ENCODE results near the gene RNF150.

The RNF150 gene

GRCh38 chr4:141045848-141046247 is 87.4 kb downstream of the RNF150 start:
- POLR2A ChIA-PET = no interaction called here
- no peak for TF ChIP-seq ZNF521 (tag by site-specific recombination; IDR thresholded peaks at IDR 0.05)
- TF ChIP-seq ZNF211 (tag by site-specific recombination; IDR thresholded peaks at IDR 0.05; ENCODE audit: low read depth) = no peak
- TF ChIP-seq ZBTB7A (tag by site-specific recombination; IDR thresholded peaks at IDR 0.05; ENCODE audit: low read depth) = no peak
- CTCF ChIA-PET = no interaction called here
- no peak overlapping the region for H3K4me3 ChIP-seq (ENCODE audit: low read depth, low read length)
- no peak overlapping the region for H3K27ac ChIP-seq (ENCODE audit: extremely low read depth, low read depth, low read length)
- H3K9me3 ChIP-seq (ENCODE audit: control insufficient read depth, insufficient read depth, low read depth, low read length) = no peaks in the 10 kb centered on the region
- H3K36me3 ChIP-seq (ENCODE audit: control insufficient read depth in 2 of 2, insufficient read depth in 1 of 2, low read length in 2 of 2) = no peaks in the 10 kb centered on the region
- no peaks in the 10 kb centered on the region for H3K4me1 ChIP-seq (ENCODE audit: control insufficient read depth, insufficient read depth, low read length)

DNA sequence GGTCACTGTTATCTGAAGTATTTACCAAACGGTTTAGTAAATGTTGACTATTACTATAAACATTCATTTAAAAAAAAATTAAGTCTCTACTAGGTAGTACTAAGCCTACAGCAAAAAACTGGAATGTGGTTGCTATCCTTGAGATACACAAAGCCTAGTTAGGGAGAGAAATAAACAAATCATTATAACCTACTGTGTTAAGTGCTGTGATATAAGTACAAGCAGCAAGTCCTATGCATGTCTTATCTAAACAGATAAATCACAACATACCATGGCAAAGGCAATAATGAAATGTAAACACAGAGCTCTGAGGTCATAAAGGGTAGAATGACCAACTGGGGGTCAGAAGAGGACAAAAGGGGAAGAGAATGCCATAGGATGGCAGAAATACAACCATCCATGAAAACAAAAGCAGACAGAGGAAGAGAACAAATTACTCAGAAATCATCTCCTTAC is 92.2 kb downstream of the RNF150 start:
- Histone ChIP-seq H3K36me3 (ENCODE audit: control insufficient read depth in 2 of 2, insufficient read depth in 1 of 2, low read length in 2 of 2) (no peaks in the 10 kb centered on the region), H3K9me3 (ENCODE audit: control insufficient read depth, insufficient read depth, low read depth, low read length) (no peaks in the 10 kb centered on the region), H3K4me1 (ENCODE audit: control insufficient read depth, insufficient read depth, low read length) (peaks cover 4% of the 10 kb centered on the region; the same call in 1 of the 2 replicates), H3K4me3 (ENCODE audit: low read depth, low read length) (no peak overlapping the region), H3K27ac (ENCODE audit: extremely low read depth, low read depth, low read length) (no peak overlapping the region)
- CTCF ChIA-PET = no interaction called here
- POLR2A ChIA-PET = interaction anchor here (1.3 kb wide), 1 partner anchor 92 kb away, joined by 3 read pairs; the partner anchor contains the start of gene RNF150
- no peak for TF ChIP-seq ZNF701 (tag by site-specific recombination; IDR thresholded peaks at IDR 0.05)
- TF ChIP-seq ZNF2 (tag by site-specific recombination; IDR thresholded peaks at IDR 0.05) = peak; percentile 96
- TF ChIP-seq, protein P1, sequence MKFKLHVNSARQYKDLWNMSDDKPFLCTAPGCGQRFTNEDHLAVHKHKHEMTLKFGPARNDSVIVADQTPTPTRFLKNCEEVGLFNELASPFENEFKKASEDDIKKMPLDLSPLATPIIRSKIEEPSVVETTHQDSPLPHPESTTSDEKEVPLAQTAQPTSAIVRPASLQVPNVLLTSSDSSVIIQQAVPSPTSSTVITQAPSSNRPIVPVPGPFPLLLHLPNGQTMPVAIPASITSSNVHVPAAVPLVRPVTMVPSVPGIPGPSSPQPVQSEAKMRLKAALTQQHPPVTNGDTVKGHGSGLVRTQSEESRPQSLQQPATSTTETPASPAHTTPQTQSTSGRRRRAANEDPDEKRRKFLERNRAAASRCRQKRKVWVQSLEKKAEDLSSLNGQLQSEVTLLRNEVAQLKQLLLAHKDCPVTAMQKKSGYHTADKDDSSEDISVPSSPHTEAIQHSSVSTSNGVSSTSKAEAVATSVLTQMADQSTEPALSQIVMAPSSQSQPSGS (tag by site-specific recombination; IDR thresholded peaks at IDR 0.05; ENCODE audit: low read depth) = peak; percentile 49; the same call in 1 of the 2 replicates
- TF ChIP-seq ZBTB17 (tag by site-specific recombination; IDR thresholded peaks at IDR 0.05) = peak; percentile 53
- TF ChIP-seq ZNF19 (tag by site-specific recombination; IDR thresholded peaks at IDR 0.05; ENCODE audit: low read depth) = no peak
- no peak for TF ChIP-seq ZNF660 (tag by site-specific recombination; IDR thresholded peaks at IDR 0.05)
- TF ChIP-seq ZNF501 (tag by site-specific recombination; IDR thresholded peaks at IDR 0.05) = no peak
- no peak for TF ChIP-seq ZNF837 (tag by site-specific recombination; IDR thresholded peaks at IDR 0.05)
- no peak for TF ChIP-seq ZNF529 (tag by site-specific recombination; IDR thresholded peaks at IDR 0.05; ENCODE audit: insufficient replicate concordance)
- TF ChIP-seq SP3 (tag by site-specific recombination; IDR thresholded peaks at IDR 0.05) = peak; percentile 27; the same call in 1 of the 2 replicates
- TF ChIP-seq ZNF416 (tag by site-specific recombination; IDR thresholded peaks at IDR 0.05) = no peak
- no peak for TF ChIP-seq ZNF571 (tag by site-specific recombination; IDR thresholded peaks at IDR 0.05)
- TF ChIP-seq ZIC2 (tag by site-specific recombination; IDR thresholded peaks at IDR 0.05) = peak; percentile 92
- TF ChIP-seq ZNF776 (tag by site-specific recombination; IDR thresholded peaks at IDR 0.05; ENCODE audit: borderline replicate concordance) = no peak
- TF ChIP-seq, protein P2, sequence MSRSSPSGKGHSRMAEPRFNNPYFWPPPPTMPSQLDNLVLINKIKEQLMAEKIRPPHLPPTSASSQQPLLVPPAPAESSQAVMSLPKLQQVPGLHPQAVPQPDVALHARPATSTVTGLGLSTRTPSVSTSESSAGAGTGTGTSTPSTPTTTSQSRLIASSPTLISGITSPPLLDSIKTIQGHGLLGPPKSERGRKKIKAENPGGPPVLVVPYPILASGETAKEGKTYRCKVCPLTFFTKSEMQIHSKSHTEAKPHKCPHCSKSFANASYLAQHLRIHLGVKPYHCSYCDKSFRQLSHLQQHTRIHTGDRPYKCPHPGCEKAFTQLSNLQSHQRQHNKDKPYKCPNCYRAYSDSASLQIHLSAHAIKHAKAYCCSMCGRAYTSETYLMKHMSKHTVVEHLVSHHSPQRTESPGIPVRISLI (tag by site-specific recombination; IDR thresholded peaks at IDR 0.05) = peak; percentile 91
- peak; percentile 54 for TF ChIP-seq ZNF146 (tag by site-specific recombination; IDR thresholded peaks at IDR 0.05)
- no peak for TF ChIP-seq ZNF211 (tag by site-specific recombination; IDR thresholded peaks at IDR 0.05; ENCODE audit: low read depth)
- no peak for TF ChIP-seq ZNF626 (tag by site-specific recombination; IDR thresholded peaks at IDR 0.05)
- TF ChIP-seq, protein P3, sequence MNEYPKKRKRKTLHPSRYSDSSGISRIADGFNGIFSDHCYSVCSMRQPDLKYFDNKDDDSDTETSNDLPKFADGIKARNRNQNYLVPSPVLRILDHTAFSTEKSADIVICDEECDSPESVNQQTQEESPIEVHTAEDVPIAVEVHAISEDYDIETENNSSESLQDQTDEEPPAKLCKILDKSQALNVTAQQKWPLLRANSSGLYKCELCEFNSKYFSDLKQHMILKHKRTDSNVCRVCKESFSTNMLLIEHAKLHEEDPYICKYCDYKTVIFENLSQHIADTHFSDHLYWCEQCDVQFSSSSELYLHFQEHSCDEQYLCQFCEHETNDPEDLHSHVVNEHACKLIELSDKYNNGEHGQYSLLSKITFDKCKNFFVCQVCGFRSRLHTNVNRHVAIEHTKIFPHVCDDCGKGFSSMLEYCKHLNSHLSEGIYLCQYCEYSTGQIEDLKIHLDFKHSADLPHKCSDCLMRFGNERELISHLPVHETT (tag by site-specific recombination; IDR thresholded peaks at IDR 0.05) = peak; percentile 55
- no peak for TF ChIP-seq ZNF223 (tag by site-specific recombination; IDR thresholded peaks at IDR 0.05)
- no peak for TF ChIP-seq AEBP2 (tag by site-specific recombination; IDR thresholded peaks at IDR 0.05; ENCODE audit: borderline replicate concordance)
- TF ChIP-seq, protein P4, sequence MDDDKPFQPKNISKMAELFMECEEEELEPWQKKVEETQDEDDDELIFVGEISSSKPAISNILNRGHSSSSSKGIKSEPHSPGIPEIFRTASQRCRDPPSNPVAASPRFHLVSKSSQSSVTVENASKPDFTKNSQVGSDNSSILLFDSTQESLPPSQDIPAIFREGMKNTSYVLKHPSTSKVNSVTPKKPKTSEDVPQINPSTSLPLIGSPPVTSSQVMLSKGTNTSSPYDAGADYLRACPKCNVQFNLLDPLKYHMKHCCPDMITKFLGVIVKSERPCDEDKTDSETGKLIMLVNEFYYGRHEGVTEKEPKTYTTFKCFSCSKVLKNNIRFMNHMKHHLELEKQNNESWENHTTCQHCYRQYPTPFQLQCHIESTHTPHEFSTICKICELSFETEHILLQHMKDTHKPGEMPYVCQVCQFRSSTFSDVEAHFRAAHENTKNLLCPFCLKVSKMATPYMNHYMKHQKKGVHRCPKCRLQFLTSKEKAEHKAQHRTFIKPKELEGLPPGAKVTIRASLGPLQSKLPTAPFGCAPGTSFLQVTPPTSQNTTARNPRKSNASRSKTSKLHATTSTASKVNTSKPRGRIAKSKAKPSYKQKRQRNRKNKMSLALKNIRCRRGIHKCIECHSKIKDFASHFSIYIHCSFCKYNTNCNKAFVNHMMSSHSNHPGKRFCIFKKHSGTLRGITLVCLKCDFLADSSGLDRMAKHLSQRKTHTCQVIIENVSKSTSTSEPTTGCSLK (tag by site-specific recombination; IDR thresholded peaks at IDR 0.05) = no peak
- 0 out of 2 replicates have a peak, but pooled peaks have one; percentile 14 for TF ChIP-seq ZNF335 (tag by site-specific recombination; conservative IDR thresholded peaks at IDR 0.05)
- peak; percentile 40; the same call in 1 of the 2 replicates for TF ChIP-seq ZNF398 (tag by site-specific recombination; IDR thresholded peaks at IDR 0.05)
